GM12878 (cell line): ENCODE data around the gene MGMT. TPM values are rescaled to one million over a fixed set of nuclear protein-coding genes. Genes with fewer than 3 reads are reported as not detected.

Source experiments
- ATAC-seq: fragments of 200-7000 bp; cut with Tn5 transposase; 3 replicates; pipeline ENCODE4 v1.9.1; 2020; ENCODE audit warnings: mild to moderate bottlenecking, moderate library complexity
- BruUV-seq: library from RNA; stranded (reverse); fragments of 400-500 nt; replicated peaks from 2 replicates; lab custom pipeline; 2021; lab: Mats Ljungman, UMichigan
- CTCF ChIA-PET: fragments of 300-600 bp; sonication (Branson Sonifier 250); formaldehyde crosslinking; extraction: SDS; loops from one replicate; lab custom pipeline; 2021; ENCODE audit warnings: inconsistent platforms; lab: Yijun Ruan, JAX
- POLR2A ChIA-PET: fragments of 350-600 bp; formaldehyde crosslinking; extraction: SDS; loops from one replicate; lab custom pipeline; 2021; ENCODE audit warnings: inconsistent platforms; lab: Charles Lee
- RAD21 ChIA-PET: fragments of 300-600 bp; sonication (Branson Sonifier 250); formaldehyde crosslinking; loops from one replicate; lab custom pipeline; 2023; ENCODE audit warnings: antibody characterized with exemption; ENCODE audit not compliant: unreplicated experiment; lab: Charles Lee
- SMC1A ChIA-PET: fragments of 300-600 bp; sonication (Branson Sonifier 250); formaldehyde crosslinking; loops from one replicate; lab custom pipeline; 2023; ENCODE audit not compliant: unreplicated experiment, uncharacterized antibody; lab: Charles Lee
- DNase-seq: peaks from one replicate; pipeline ENCODE4 v3.0.0-alpha.2; 2011; ENCODE audit warnings: low read depth, low spot score
- FAIRE-seq: peaks from 3 replicates; lab custom pipeline; 2011; peaks lifted over from hg19 to GRCh38; lab: Jason Lieb, UNC
- H2AFZ ChIP-seq: 2 replicates; pipeline ENCODE4 v1.6.0; 2011; ENCODE audit warnings: low read depth, low read length, control low read depth; ENCODE audit not compliant: control insufficient read depth
- H3K27ac ChIP-seq: 2 replicates; pipeline ENCODE4 v1.5.1; 2011; ENCODE audit warnings: control low read depth; ENCODE audit not compliant: control insufficient read depth, insufficient read depth
- H3K27me3 ChIP-seq, 2 experiments: replicated peaks in 1 of 2; 2 replicates each; pipeline versions ENCODE4 v1.6.0 to v1.6.1; 2011; ENCODE audit warnings: low read length in 1 of 2; ENCODE audit not compliant: control insufficient read depth in 2 of 2, insufficient read depth in 2 of 2
- H3K36me3 ChIP-seq, 2 experiments: 2 replicates each; pipeline ENCODE4 v1.5.1; 2011; ENCODE audit warnings: low read length in 1 of 2; ENCODE audit not compliant: control insufficient read depth in 2 of 2, insufficient read depth in 2 of 2
- H3K4me1 ChIP-seq: 2 replicates; pipeline ENCODE4 v1.6.1; 2011; ENCODE audit warnings: mild to moderate bottlenecking, low read length, moderate library complexity, mixed read lengths; ENCODE audit not compliant: control insufficient read depth, insufficient read depth
- H3K4me2 ChIP-seq: 2 replicates; pipeline ENCODE4 v1.6.0; 2011; ENCODE audit warnings: control low read depth; ENCODE audit not compliant: control insufficient read depth, insufficient read depth
- H3K4me3 ChIP-seq: fragments of 200-600 bp; sonication (generic); 2 replicates; pipeline ENCODE4 v1.5.1; 2016
- H3K79me2 ChIP-seq: 2 replicates; pipeline ENCODE4 v1.6.0; 2011; ENCODE audit warnings: low read length; ENCODE audit not compliant: control insufficient read depth, insufficient read depth
- H3K9ac ChIP-seq: 2 replicates; pipeline ENCODE4 v1.8.0; 2011; ENCODE audit warnings: low read length, control low read depth, mixed read lengths; ENCODE audit not compliant: control insufficient read depth, insufficient read depth
- H3K9me3 ChIP-seq: replicated peaks from 3 replicates; pipeline ENCODE4 v1.5.1; 2011; ENCODE audit warnings: mild to moderate bottlenecking, low read length; ENCODE audit not compliant: control insufficient read depth, insufficient read depth
- H4K20me1 ChIP-seq: 2 replicates; pipeline ENCODE4 v1.6.0; 2011; ENCODE audit not compliant: control insufficient read depth, insufficient read depth
- ATF7 ChIP-seq: fragments of 450-650 bp; IDR thresholded peaks from 2 replicates; pipeline ENCODE4 v1.6.1; 2016; ENCODE audit warnings: low read depth, mild to moderate bottlenecking
- BCL3 ChIP-seq: IDR thresholded peaks from 2 replicates; pipeline ENCODE4 v1.6.1; 2011; ENCODE audit warnings: borderline replicate concordance, low read depth, mild to moderate bottlenecking, moderate library complexity, low read length; ENCODE audit not compliant: insufficient read depth, poor library complexity, severe bottlenecking
- CEBPB ChIP-seq, 2 experiments: fragments of 150-350 bp in 1 of 2; IDR thresholded peaks; 2 replicates each; pipeline ENCODE4 v1.6.1; 2012 to 2014; ENCODE audit warnings: low read depth in 2 of 2, low read length in 2 of 2, borderline replicate concordance in 1 of 2, inconsistent platforms in 1 of 2
- CHD4 ChIP-seq: fragments of 200-600 bp; sonication (generic); IDR thresholded peaks from 2 replicates; pipeline ENCODE4 v1.6.1; 2016; ENCODE audit warnings: mild to moderate bottlenecking
- EP300 ChIP-seq, 2 experiments: fragments of 150-350 bp in 1 of 2; IDR thresholded peaks; 2 replicates each; pipeline ENCODE4 v1.6.1; 2011 to 2012; ENCODE audit warnings: low read depth in 2 of 2, low read length in 2 of 2, borderline replicate concordance in 1 of 2, improper control_type of control experiment in 1 of 2, inconsistent platforms in 1 of 2; ENCODE audit not compliant: control insufficient read depth in 1 of 2
- HDAC6 ChIP-seq: fragments of 200-600 bp; sonication (generic); IDR thresholded peaks from one replicate; pipeline ENCODE4 v1.8.0; 2017; ENCODE audit warnings: antibody characterized with exemption; ENCODE audit not compliant: unreplicated experiment
- NR2C2 ChIP-seq: IDR thresholded peaks from 2 replicates; pipeline ENCODE4 v1.6.1; 2011; ENCODE audit warnings: borderline replicate concordance, low read depth; ENCODE audit not compliant: control insufficient read depth, insufficient read length
- NRF1 ChIP-seq: conservative IDR thresholded peaks from 2 replicates; pipeline ENCODE4 v1.6.1; 2011; ENCODE audit warnings: mild to moderate bottlenecking, low read depth, low read length, improper control_type of control experiment
- PKNOX1 ChIP-seq: fragments of 450-650 bp; IDR thresholded peaks from 2 replicates; pipeline ENCODE4 v1.6.1; 2016; ENCODE audit warnings: mild to moderate bottlenecking
- RBBP5 ChIP-seq: fragments of 200-600 bp; sonication (generic); conservative IDR thresholded peaks from 2 replicates; pipeline ENCODE4 v1.6.1; 2016
- SMAD1 ChIP-seq: fragments of 450-650 bp; IDR thresholded peaks from 2 replicates; pipeline ENCODE4 v1.6.1; 2018; ENCODE audit warnings: mild to moderate bottlenecking, low read depth; ENCODE audit not compliant: partially characterized antibody
- SRF ChIP-seq, 2 experiments: IDR thresholded peaks; 2 replicates each; pipeline ENCODE4 v1.6.1; 2011; ENCODE audit warnings: low read depth in 2 of 2, low read length in 2 of 2, mild to moderate bottlenecking in 1 of 2, moderate library complexity in 1 of 2
- TARDBP ChIP-seq: IDR thresholded peaks from 2 replicates; pipeline ENCODE4 v1.6.1; 2016; ENCODE audit warnings: borderline replicate concordance
- TBL1XR1 ChIP-seq: IDR thresholded peaks from 2 replicates; pipeline ENCODE4 v1.6.1; 2012; ENCODE audit warnings: low read depth, low read length, improper control_type of control experiment
- TCF3 ChIP-seq: IDR thresholded peaks from 2 replicates; pipeline ENCODE4 v1.6.1; 2012; ENCODE audit warnings: low read depth, mild to moderate bottlenecking, low read length, borderline replicate concordance; ENCODE audit not compliant: insufficient read depth
- ZNF592 ChIP-seq: fragments of 450-650 bp; IDR thresholded peaks from 2 replicates; pipeline ENCODE4 v1.6.1; 2017; ENCODE audit warnings: mild to moderate bottlenecking, moderate library complexity
- WGBS: methylation state at CpG from one replicate; pipeline ENCODE4 v1.1.6; 2016; ENCODE audit warnings: low lambda C conversion rate; ENCODE audit not compliant: insufficient replicate concordance, insufficient coverage; ENCODE audit errors: missing lambda C conversion rate; 5-methylcytosine and 5-hydroxymethylcytosine counted together
- in situ Hi-C: fragments of 300-500 bp; cut with MboI; formaldehyde crosslinking; loops from 9 replicates; pipeline ENCODE4 v1.14.3; 2018; ENCODE audit warnings: mixed read lengths
- intact Hi-C: fragments of 100-400 bp; cut with micrococcal nuclease; formaldehyde crosslinking; loops from one replicate; pipeline ENCODE4 v1.14.2; 2022; ENCODE audit not compliant: unreplicated experiment
- polyA plus RNA-seq, 11 experiments: library from polyadenylated mRNA; depleted of rRNA in 4 of 11; unstranded in 6 of 11; stranded (reverse) in 5 of 11; fragments of >200 nt; fragmentation: Nextera tagmentation in 4 of 11; fragmentation: Illumina TruSeq in 1 of 11; extraction: Ambion mirVana in 4 of 11; extraction: Trizol in 1 of 11; gene quantifications; 1 replicate in 1 of 11; 2 replicates in 10 of 11; pipeline versions ENCODE4 v1.2.1 to v1.2.3, GENCODE V29; 2011 to 2016; ENCODE audit warnings: inconsistent platforms in 2 of 11, missing spikeins in 2 of 11, low read depth in 1 of 11
- total RNA-seq, 4 experiments: library from RNA; depleted of rRNA in 3 of 4; stranded (reverse); fragments of >200 nt in 3 of 4; fragmentation: Illumina TruSeq in 1 of 4; extraction: Trizol in 1 of 4; gene quantifications; 2 replicates each; pipeline versions ENCODE4 v1.2.1 to v1.2.3, GENCODE V29; 2013 to 2021

Gene MGMT
- total and polyA plus RNA-seq, 10 of the 15 experiments (the other 5 are each of a cell fraction or from before 2014, with no cell fraction given), result 0.16 to 24.2 (median 13.3) TPM

- Histone ChIP-seq H3K4me1 (peaks cover 11% of the 10 kb centered on the region), H3K4me2 (no peak overlapping the region), H3K27ac (no peak overlapping the region), H3K9ac (no peak overlapping the region), H3K79me2 (peaks cover 9% of the 10 kb centered on the region), H4K20me1 (no peaks in the 10 kb centered on the region), H2AFZ (no peak overlapping the region), H3K4me3 (no peak overlapping the region), H3K36me3 (no peaks in the 10 kb centered on the region), H3K27me3 (0 out of 4 replicates have a peak, but pooled peaks cover 0 to 3% of the 10 kb centered on the region in 2 experiments), H3K9me3 (no peaks in the 10 kb centered on the region)
- no peak for TF ChIP-seq SRF (IDR thresholded peaks at IDR 0.05; ENCODE audit: low read depth in 2 of 2, low read length in 2 of 2)
- no peak for TF ChIP-seq TARDBP
- no peak for TF ChIP-seq ZNF592
- no peak for TF ChIP-seq EP300 (IDR thresholded peaks at IDR 0.05; ENCODE audit: borderline replicate concordance in 1 of 2, control insufficient read depth in 1 of 2, low read depth in 2 of 2, low read length in 2 of 2)
- TF ChIP-seq HDAC6, result no peak
- no peak for TF ChIP-seq ATF7
- no peak for TF ChIP-seq SMAD1
- no peak for TF ChIP-seq TCF3
- TF ChIP-seq CEBPB (IDR thresholded peaks at IDR 0.05; ENCODE audit: borderline replicate concordance in 1 of 2, low read depth in 2 of 2, low read length in 2 of 2), result no peak
- TF ChIP-seq NR2C2, result no peak
- no peak for TF ChIP-seq PKNOX1
- TF ChIP-seq RBBP5, result no peak
- no peak for TF ChIP-seq CHD4
- no peak for TF ChIP-seq BCL3
- TF ChIP-seq TBL1XR1, result no peak
- TF ChIP-seq NRF1, result no peak
- FAIRE-seq (no peak), ATAC-seq (no peak), DNase-seq (no peak)
- POLR2A ChIA-PET, result no interaction called here
- intact Hi-C loops (no loop called here), in situ Hi-C loops (loop anchor here (10.0 kb wide), 1 partner anchor 651 kb away; the partner anchor contains the start of gene C10orf143)
- RAD21 ChIA-PET, result no interaction called here
- no TSS peak for BruUV-seq
- SMC1A ChIA-PET, result no interaction called here
- 77% methylated on average over 8 of the region's 8 CpGs for WGBS
- CTCF ChIA-PET, result no interaction called here
Measured at GRCh38 chr10:129464251-129464650, 2.8 kb upstream of the MGMT start.
